Measurements from ENCODE around the gene ACTR1A.
"Not testable (repeated sequence)": the region's sequence is repeated elsewhere in the genome, so short reads cannot be mapped to it uniquely, and the experiment has no call there.

The ACTR1A gene

GRCh38 chr10:102480396-102480795 lies 22.1 kb downstream of the ACTR1A start:
- DNase-seq, result no peak

- DNase-seq, result no peak
Observed at GRCh38 chr10:102479651-102480050, 22.9 kb downstream of the ACTR1A start.

- DNase-seq, result no peak
Observed at GRCh38 chr10:102476466-102477141, 25.9 kb downstream of the ACTR1A start.

GRCh38 chr10:102475451-102476040 lies 27.0 kb downstream of the ACTR1A start:
- DNase-seq, result no peak

GRCh38 chr10:102473445-102474331 lies 28.8 kb downstream of the ACTR1A start:
- DNase-seq, result no peak

GRCh38 chr10:102470579-102471546 lies 31.6 kb downstream of the ACTR1A start:
- DNase-seq, result no peak

GRCh38 chr10:102468683-102469082 lies 33.8 kb downstream of the ACTR1A start:
- DNase-seq, result no peak

GRCh38 chr10:102467971-102468438 lies 34.5 kb downstream of the ACTR1A start:
- no peak for DNase-seq

GRCh38 chr10:102467318-102467717 lies 35.2 kb downstream of the ACTR1A start:
- no peak for DNase-seq

- no peak for DNase-seq
Observed at GRCh38 chr10:102465466-102465865, 37.0 kb downstream of the ACTR1A start.

GRCh38 chr10:102463983-102464382 lies 38.5 kb downstream of the ACTR1A start:
- DNase-seq, result no peak

- no peak for DNase-seq
Observed at GRCh38 chr10:102462512-102463054, 39.9 kb downstream of the ACTR1A start.

- peak; percentile 89 for DNase-seq
Observed at GRCh38 chr10:102461187-102462054, 41.1 kb downstream of the ACTR1A start.

GRCh38 chr10:102460836-102461186 lies 41.7 kb downstream of the ACTR1A start:
- no peak for DNase-seq

- no peak for DNase-seq
Observed at GRCh38 chr10:102458656-102459055, 43.9 kb downstream of the ACTR1A start.

GRCh38 chr10:102457591-102458150 lies 44.8 kb downstream of the ACTR1A start:
- no peak for DNase-seq

GRCh38 chr10:102455893-102456471 lies 46.5 kb downstream of the ACTR1A start:
- no peak for DNase-seq

- DNase-seq, result not testable (repeated sequence)
Observed at GRCh38 chr10:102454662-102455487, 47.6 kb downstream of the ACTR1A start.

GRCh38 chr10:102453502-102453901 lies 49.0 kb downstream of the ACTR1A start:
- no peak for DNase-seq
